ENCODE data around the gene TPGS2.

TPGS2 gene

GRCh38 chr18:36786686-36787085 lies 42.1 kb downstream of the TPGS2 start:
- no peaks in the 10 kb centered on the region for H4K20me1 ChIP-seq (ENCODE audit: low read depth, low read length)
- peaks cover 11% of the 10 kb centered on the region for H3K36me3 ChIP-seq (ENCODE audit: low read length)
- TF ChIP-seq EZH2phosphoT487 (conservative IDR thresholded peaks at IDR 0.05; ENCODE audit: low read length), result no peak
- no peak for TF ChIP-seq CTCF (IDR thresholded peaks at IDR 0.05; ENCODE audit: insufficient read depth, low read length, poor library complexity, severe bottlenecking)
- no peaks in the 10 kb centered on the region for H3K9me2 ChIP-seq (replicated peaks; ENCODE audit: insufficient read depth, low read length)
- no peak overlapping the region for H2AFZ ChIP-seq (ENCODE audit: low read depth, low read length, severe bottlenecking)
- no peaks in the 10 kb centered on the region for H3F3A ChIP-seq (ENCODE audit: insufficient read depth)
- no peaks in the 10 kb centered on the region for H3K9me3 ChIP-seq (ENCODE audit: insufficient read depth, low read length)
- H3K27me3 ChIP-seq (ENCODE audit: low read length), result no peaks in the 10 kb centered on the region
- no peaks in the 10 kb centered on the region for H3K79me2 ChIP-seq (ENCODE audit: insufficient read depth, low read length)
- no peak overlapping the region for H3K9ac ChIP-seq (ENCODE audit: low read length)
- H3K27ac ChIP-seq (ENCODE audit: low read depth, low read length), result no peak overlapping the region
- H3K4me3 ChIP-seq (ENCODE audit: insufficient read depth, low read length, poor library complexity, severe bottlenecking), result no peak overlapping the region
- H3K4me2 ChIP-seq (ENCODE audit: low read depth, low read length, poor library complexity, severe bottlenecking), result no peak overlapping the region

GRCh38 chr18:36783792-36784191 lies 45.0 kb downstream of the TPGS2 start:
- Histone ChIP-seq H3F3A (ENCODE audit: insufficient read depth) (no peaks in the 10 kb centered on the region), H4K20me1 (ENCODE audit: low read depth, low read length) (no peaks in the 10 kb centered on the region), H3K36me3 (ENCODE audit: low read length) (no peaks in the 10 kb centered on the region), H3K4me3 (ENCODE audit: insufficient read depth, low read length, poor library complexity, severe bottlenecking) (no peak overlapping the region), H2AFZ (ENCODE audit: low read depth, low read length, severe bottlenecking) (no peak overlapping the region), H3K27ac (ENCODE audit: low read depth, low read length) (no peak overlapping the region), H3K9me3 (ENCODE audit: insufficient read depth, low read length) (no peaks in the 10 kb centered on the region), H3K9me2 (replicated peaks; ENCODE audit: insufficient read depth, low read length) (no peaks in the 10 kb centered on the region), H3K4me2 (ENCODE audit: low read depth, low read length, poor library complexity, severe bottlenecking) (no peak overlapping the region), H3K27me3 (ENCODE audit: low read length) (no peaks in the 10 kb centered on the region), H3K9ac (ENCODE audit: low read length) (no peak overlapping the region), H3K79me2 (ENCODE audit: insufficient read depth, low read length) (no peaks in the 10 kb centered on the region)
- TF ChIP-seq CTCF (IDR thresholded peaks at IDR 0.05; ENCODE audit: insufficient read depth, low read length, poor library complexity, severe bottlenecking), result no peak
- no peak for TF ChIP-seq EZH2phosphoT487 (conservative IDR thresholded peaks at IDR 0.05; ENCODE audit: low read length)

GRCh38 chr18:36782710-36783109 lies 46.1 kb downstream of the TPGS2 start:
- TF ChIP-seq EZH2phosphoT487 (conservative IDR thresholded peaks at IDR 0.05; ENCODE audit: low read length) (no peak), CTCF (IDR thresholded peaks at IDR 0.05; ENCODE audit: insufficient read depth, low read length, poor library complexity, severe bottlenecking) (no peak)
- no peaks in the 10 kb centered on the region for H3K9me3 ChIP-seq (ENCODE audit: insufficient read depth, low read length)
- no peaks in the 10 kb centered on the region for H3F3A ChIP-seq (ENCODE audit: insufficient read depth)
- no peak overlapping the region for H3K9ac ChIP-seq (ENCODE audit: low read length)
- no peaks in the 10 kb centered on the region for H3K9me2 ChIP-seq (replicated peaks; ENCODE audit: insufficient read depth, low read length)
- H3K4me2 ChIP-seq (ENCODE audit: low read depth, low read length, poor library complexity, severe bottlenecking), result no peak overlapping the region
- no peak overlapping the region for H2AFZ ChIP-seq (ENCODE audit: low read depth, low read length, severe bottlenecking)
- no peaks in the 10 kb centered on the region for H3K36me3 ChIP-seq (ENCODE audit: low read length)
- no peaks in the 10 kb centered on the region for H3K79me2 ChIP-seq (ENCODE audit: insufficient read depth, low read length)
- no peak overlapping the region for H3K27ac ChIP-seq (ENCODE audit: low read depth, low read length)
- no peaks in the 10 kb centered on the region for H4K20me1 ChIP-seq (ENCODE audit: low read depth, low read length)
- no peak overlapping the region for H3K4me3 ChIP-seq (ENCODE audit: insufficient read depth, low read length, poor library complexity, severe bottlenecking)
- H3K27me3 ChIP-seq (ENCODE audit: low read length), result no peaks in the 10 kb centered on the region

All from SU-DHL-6 (cell line).